CD4-positive, alpha-beta T cell (primary cell): ENCODE measurements around the gene NUDT8. TPM values are rescaled to one million over a fixed set of nuclear protein-coding genes. Genes with fewer than 3 reads are reported as not detected.

Source experiments
- ATAC-seq: fragments of 200-7000 bp; cut with Tn5 transposase; one replicate; pipeline ENCODE4 v1.10.0; 2022; ENCODE audit warnings: mild to moderate bottlenecking; ENCODE audit not compliant: poor library complexity
- CTCF ChIA-PET: fragments of 350-600 bp; sonication (Branson Sonifier 250); formaldehyde crosslinking; loops from one replicate; lab custom pipeline; 2021; ENCODE audit warnings: antibody characterized with exemption, inconsistent platforms; lab: Charles Lee
- POLR2A ChIA-PET: fragments of 350-600 bp; sonication (Branson Sonifier 250); formaldehyde crosslinking; loops from one replicate; lab custom pipeline; 2021; ENCODE audit warnings: antibody characterized with exemption, inconsistent platforms; lab: Charles Lee
- DNase-seq, 14 experiments: peaks; one replicate each; pipeline ENCODE4 v3.0.0-alpha.2; 2013 to 2020; ENCODE audit warnings: mixed read lengths in 2 of 14
- H3K27ac ChIP-seq, 2 donors: one replicate each; pipeline versions ENCODE4 v1.5.1 to v1.7.0; 2013; ENCODE audit warnings: low read length in 2 of 2, low read depth in 1 of 2, mild to moderate bottlenecking in 1 of 2
- H3K27me3 ChIP-seq, 2 experiments: 1 replicate in 1 of 2; 2 replicates in 1 of 2; pipeline versions ENCODE4 v1.6.1 to v1.7.0; 2013; ENCODE audit warnings: low read length in 2 of 2, control low read depth in 1 of 2, mild to moderate bottlenecking in 1 of 2, moderate library complexity in 1 of 2; ENCODE audit not compliant: insufficient read depth in 2 of 2, control insufficient read depth in 1 of 2
- H3K36me3 ChIP-seq: one replicate; pipeline ENCODE4 v1.6.1; 2013; ENCODE audit warnings: low read length, control low read depth; ENCODE audit not compliant: insufficient read depth
- H3K4me1 ChIP-seq: one replicate; pipeline ENCODE4 v1.6.1; 2013; ENCODE audit warnings: low read length, control low read depth; ENCODE audit not compliant: insufficient read depth
- H3K4me3 ChIP-seq: one replicate; pipeline ENCODE4 v1.5.1; 2013; ENCODE audit warnings: mild to moderate bottlenecking, low read length, moderate library complexity
- H3K9me3 ChIP-seq, 2 experiments: 1 replicate in 1 of 2; 2 replicates in 1 of 2; pipeline versions ENCODE4 v1.6.1 to v1.7.0; 2013; ENCODE audit warnings: low read length in 2 of 2, mild to moderate bottlenecking in 2 of 2, control low read depth in 1 of 2, moderate library complexity in 1 of 2; ENCODE audit not compliant: control insufficient read depth in 1 of 2, insufficient read depth in 1 of 2
- H3K27ac Mint-ChIP-seq: one replicate; pipeline ENCODE4 v1.8.0; 2020; ENCODE audit warnings: mixed read lengths
- H3K27me3 Mint-ChIP-seq: one replicate; pipeline ENCODE4 v1.8.0; 2021; ENCODE audit warnings: mixed read lengths
- H3K36me3 Mint-ChIP-seq: one replicate; pipeline ENCODE4 v1.8.0; 2021; ENCODE audit warnings: low read depth, mixed read lengths
- H3K4me1 Mint-ChIP-seq: one replicate; pipeline ENCODE4 v1.8.0; 2021; ENCODE audit warnings: low read depth, mixed read lengths
- H3K4me3 Mint-ChIP-seq: one replicate; pipeline ENCODE4 v1.8.0; 2020; ENCODE audit warnings: mild to moderate bottlenecking, mixed read lengths
- H3K9me3 Mint-ChIP-seq: one replicate; pipeline ENCODE4 v1.8.0; 2020; ENCODE audit warnings: mixed read lengths
- CTCF ChIP-seq: fragments of 200-600 bp; IDR thresholded peaks from one replicate; pipeline ENCODE4 v1.8.0; 2022; ENCODE audit warnings: antibody characterized with exemption, mild to moderate bottlenecking
- intact Hi-C, 2 experiments: fragments of 100-400 bp; cut with DNase I in 1 of 2; cut with micrococcal nuclease in 1 of 2; formaldehyde crosslinking; loops; one replicate each; pipeline versions ENCODE4 v1.15.1 to v1.9.0; 2023 to 2025; cut with DNase I, micrococcal nuclease
- total RNA-seq, 174 experiments: library from RNA in 2 of 174; stranded (reverse) in 2 of 174; gene quantifications; one replicate each; pipeline ENCODE4 v1.2.3 and lab custom pipeline; 2021 to 2026

The NUDT8 gene
- total RNA-seq, 2 experiments from 2014 or later = 0.92 to 1.4 TPM

- no peaks in the 10 kb centered on the region for H3K36me3 ChIP-seq
- ATAC-seq (peak; percentile 64), DNase-seq (peak; percentile 86 to 99 (median 94))
- peak overlapping the region; percentile 61 to 92 for H3K27ac ChIP-seq
- peak overlapping the region; percentile 90 for H3K4me3 ChIP-seq
- no peaks in the 10 kb centered on the region for H3K36me3 Mint-ChIP-seq
- H3K27me3 Mint-ChIP-seq = no peaks in the 10 kb centered on the region
- intact Hi-C loops = loop anchor here (1.0 to 2.0 kb wide), 2 partner anchors 18 to 174 kb away; no protein-coding TSS in a partner anchor
- H3K27me3 ChIP-seq = no peaks in the 10 kb centered on the region
- no peaks in the 10 kb centered on the region for H3K9me3 Mint-ChIP-seq
- ChIA-PET POLR2A (interaction anchor here (1.1 to 4.5 kb wide), 9 partner anchors 10 to 279 kb away, joined by 3 to 51 read pairs (median 11); partner anchors contain the start of genes ACY3, GSTP1 and POLD4), CTCF (interaction anchor here (1.1 to 3.7 kb wide), 11 partner anchors 8 to 390 kb away, joined by 3 to 38 read pairs (median 7); partner anchors contain the start of genes GSTP1 and TBX10)
- H3K9me3 ChIP-seq = no peaks in the 10 kb centered on the region
- H3K4me1 Mint-ChIP-seq = peaks cover 6% of the 10 kb centered on the region
- peak; percentile 77 for TF ChIP-seq CTCF
- H3K27ac Mint-ChIP-seq = peak overlapping the region; percentile 89
- H3K4me1 ChIP-seq = peaks cover 22% of the 10 kb centered on the region
- H3K4me3 Mint-ChIP-seq = peak overlapping the region; percentile 94
Measured at GRCh38 chr11:67630228-67630942, 648 bp upstream of the NUDT8 start.

GRCh38 chr11:67628710-67629385, 889 bp downstream of the NUDT8 start:
- intact Hi-C loops = loop anchor here (1.0 kb wide), 4 partner anchors 15 to 84 kb away; partner anchors contain the start of gene NDUFV1 (in 1 of the 2)
- peak overlapping the region in 1 of 2 donors; percentile 30 for H3K27ac ChIP-seq
- TF ChIP-seq CTCF = no peak
- H3K9me3 ChIP-seq = no peaks in the 10 kb centered on the region
- Mint-ChIP-seq H3K4me3 (peak overlapping the region; percentile 59), H3K27ac (no peak overlapping the region), H3K4me1 (peaks cover 6% of the 10 kb centered on the region), H3K36me3 (no peaks in the 10 kb centered on the region), H3K9me3 (no peaks in the 10 kb centered on the region), H3K27me3 (no peaks in the 10 kb centered on the region)
- H3K27me3 ChIP-seq = no peaks in the 10 kb centered on the region
- DNase-seq (peak in 1 of 14 experiments; percentile 33), ATAC-seq (no peak)
- CTCF ChIA-PET = interaction anchor here (0.7 to 3.7 kb wide), 20 partner anchors 9 to 388 kb away, joined by 3 to 38 read pairs (median 5); partner anchors contain the start of genes ACY3, GSTP1 and TBX10
- H3K36me3 ChIP-seq = no peaks in the 10 kb centered on the region
- no peak overlapping the region for H3K4me3 ChIP-seq
- H3K4me1 ChIP-seq = peaks cover 22% of the 10 kb centered on the region
- POLR2A ChIA-PET = interaction anchor here (0.5 to 4.5 kb wide), 12 partner anchors 13 to 389 kb away, joined by 3 to 51 read pairs (median 5); partner anchors contain the start of genes ACY3, GSTP1 and POLD4
